Endodermal cell (in vitro differentiated cells): Measurements from ENCODE around the gene SLC18B1. TPM values are rescaled to one million over a fixed set of nuclear protein-coding genes. Genes with fewer than 3 reads are reported as not detected.

Source experiments
- DNase-seq: peaks from one replicate; pipeline ENCODE4 v3.0.0-alpha.2; 2017
- H3K27ac ChIP-seq: 2 replicates; pipeline ENCODE4 v1.5.1; 2013; ENCODE audit warnings: mild to moderate bottlenecking, low read depth, low read length, moderate library complexity
- H3K27me3 ChIP-seq: 2 replicates; pipeline ENCODE4 v1.6.1; 2013; ENCODE audit warnings: mild to moderate bottlenecking, low read length, moderate library complexity; ENCODE audit not compliant: insufficient read depth, control insufficient read depth, poor library complexity, severe bottlenecking
- H3K36me3 ChIP-seq: 2 replicates; pipeline ENCODE4 v1.7.0; 2013; ENCODE audit warnings: mild to moderate bottlenecking, low read length, moderate library complexity; ENCODE audit not compliant: control insufficient read depth, insufficient read depth
- H3K4me1 ChIP-seq: one replicate; pipeline ENCODE4 v1.7.0; 2013; ENCODE audit warnings: low read length; ENCODE audit not compliant: control insufficient read depth, insufficient read depth
- H3K4me3 ChIP-seq: 2 replicates; pipeline ENCODE4 v1.5.1; 2013; ENCODE audit warnings: mild to moderate bottlenecking, low read length, moderate library complexity
- H3K9ac ChIP-seq: 2 replicates; pipeline ENCODE4 v1.6.1; 2013; ENCODE audit warnings: mild to moderate bottlenecking, low read length, moderate library complexity; ENCODE audit not compliant: poor library complexity, severe bottlenecking; ENCODE audit errors: extremely low read depth
- H3K9me3 ChIP-seq: 2 replicates; pipeline ENCODE4 v1.6.1; 2013; ENCODE audit warnings: mild to moderate bottlenecking, low read length, moderate library complexity; ENCODE audit not compliant: control insufficient read depth
- H3K27ac Mint-ChIP-seq: 2 replicates; pipeline ENCODE4 v1.8.0; 2020; ENCODE audit warnings: mixed read lengths
- H3K27me3 Mint-ChIP-seq: 2 replicates; pipeline ENCODE4 v1.8.0; 2021; ENCODE audit warnings: mild to moderate bottlenecking, mixed read lengths; ENCODE audit not compliant: insufficient read depth
- H3K36me3 Mint-ChIP-seq: 2 replicates; pipeline ENCODE4 v1.8.0; 2020; ENCODE audit warnings: low read depth, mixed read lengths
- H3K4me1 Mint-ChIP-seq: 2 replicates; pipeline ENCODE4 v1.8.0; 2020; ENCODE audit warnings: mixed read lengths
- H3K4me3 Mint-ChIP-seq: 2 replicates; pipeline ENCODE4 v1.8.0; 2020; ENCODE audit warnings: mild to moderate bottlenecking, moderate library complexity, mixed read lengths
- H3K9me3 Mint-ChIP-seq: 2 replicates; pipeline ENCODE4 v1.8.0; 2020; ENCODE audit warnings: mild to moderate bottlenecking, mixed read lengths
- CTCF ChIP-seq: fragments of 200-600 bp; sonication (generic); conservative IDR thresholded peaks from 2 replicates; pipeline ENCODE4 v1.5.0; 2021; ENCODE audit warnings: antibody characterized with exemption, mild to moderate bottlenecking
- WGBS, 2 experiments: methylation state at CpG; one replicate each; pipeline versions ENCODE4 v1.1.5 to v1.1.7; 2013; ENCODE audit warnings: missing lambda C conversion rate in 2 of 2, mixed read lengths in 1 of 2; ENCODE audit not compliant: insufficient coverage in 1 of 2, insufficient read length in 1 of 2; 5-methylcytosine and 5-hydroxymethylcytosine counted together
- total RNA-seq, 2 donors: library from RNA; stranded (reverse); fragmentation: NEBNext Ultra II Directional in 1 of 2; extraction: Animal tissue kit (Norgen Biotek cat#: 25700) in 1 of 2; gene quantifications; 2 replicates in 1 of 2; 3 replicates in 1 of 2; pipeline ENCODE4 v1.2.1, GENCODE V29; 2021

Gene SLC18B1
- total RNA-seq, 2 donors from 2014 or later, result 10.9 to 15.3 TPM

DNA sequence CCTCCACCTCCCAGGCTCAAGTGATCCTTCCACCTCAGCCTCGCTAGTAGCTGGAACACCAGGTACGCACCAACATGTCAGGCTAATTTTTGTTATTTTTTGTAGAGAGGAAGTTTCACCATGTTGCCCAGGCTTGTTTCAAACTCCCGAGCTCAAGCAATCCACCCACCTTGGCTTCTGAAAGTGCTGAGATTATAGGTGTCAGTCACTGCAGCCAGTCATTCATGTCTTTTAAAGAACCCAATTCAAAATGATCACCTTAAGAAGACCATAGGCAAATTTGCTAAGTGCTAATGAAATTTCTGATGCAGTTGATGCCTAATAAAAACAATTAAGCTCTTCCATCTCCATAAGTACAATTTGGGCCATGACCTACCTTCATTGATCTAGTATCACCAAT, 38.2 kb downstream of the SLC18B1 start:
- H3K36me3 Mint-ChIP-seq, result no peaks in the 10 kb centered on the region
- Histone ChIP-seq H3K36me3 (no peaks in the 10 kb centered on the region), H3K4me3 (no peak overlapping the region), H3K27ac (no peak overlapping the region), H3K27me3 (no peaks in the 10 kb centered on the region), H3K9me3 (no peaks in the 10 kb centered on the region), H3K4me1 (no peaks in the 10 kb centered on the region), H3K9ac (no peak overlapping the region)
- H3K9me3 Mint-ChIP-seq, result no peaks in the 10 kb centered on the region
- no peaks in the 10 kb centered on the region for H3K4me1 Mint-ChIP-seq
- H3K27me3 Mint-ChIP-seq, result no peaks in the 10 kb centered on the region
- DNase-seq, result no peak
- H3K27ac Mint-ChIP-seq, result no peak overlapping the region
- H3K4me3 Mint-ChIP-seq, result no peak overlapping the region
- no peak for TF ChIP-seq CTCF
- WGBS, 2 experiments, result 94 to 100% methylated on average over 3 of the region's 3 CpGs

- no peak for DNase-seq
- TF ChIP-seq CTCF, result no peak
- WGBS, 2 experiments, result 94 to 95% methylated on average over 2 of the region's 2 CpGs
- Histone ChIP-seq H3K9ac (no peak overlapping the region), H3K27me3 (no peaks in the 10 kb centered on the region), H3K27ac (no peak overlapping the region), H3K36me3 (no peaks in the 10 kb centered on the region), H3K9me3 (no peaks in the 10 kb centered on the region), H3K4me1 (no peaks in the 10 kb centered on the region), H3K4me3 (no peak overlapping the region)
- H3K4me3 Mint-ChIP-seq, result no peak overlapping the region
- no peaks in the 10 kb centered on the region for H3K4me1 Mint-ChIP-seq
- H3K27ac Mint-ChIP-seq, result no peak overlapping the region
- H3K9me3 Mint-ChIP-seq, result no peaks in the 10 kb centered on the region
- H3K36me3 Mint-ChIP-seq, result no peaks in the 10 kb centered on the region
- H3K27me3 Mint-ChIP-seq, result no peaks in the 10 kb centered on the region
These were observed 39.7 kb downstream of the SLC18B1 start for GRCh38 chr6:132758689-132759088.

DNA sequence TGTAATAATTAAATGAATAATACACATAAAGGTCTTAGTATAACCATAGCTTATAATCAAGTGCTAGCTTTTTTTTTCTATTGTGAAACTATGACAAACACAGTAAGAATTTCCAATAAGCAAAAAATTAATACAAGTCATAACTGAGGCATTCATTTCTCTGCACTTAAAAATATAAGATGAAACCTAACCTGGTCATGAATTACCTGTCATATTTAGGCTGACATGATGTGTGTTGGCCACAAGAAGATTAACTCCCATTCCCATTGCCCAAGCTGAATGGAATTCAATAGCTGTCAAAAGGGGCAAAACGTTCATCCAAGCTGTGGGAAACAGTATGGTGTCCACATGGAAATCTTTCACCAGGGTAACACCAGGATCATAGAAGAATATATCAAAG, 46.2 kb downstream of the SLC18B1 start:
- Mint-ChIP-seq H3K36me3 (no peaks in the 10 kb centered on the region), H3K4me3 (no peak overlapping the region), H3K9me3 (no peaks in the 10 kb centered on the region), H3K4me1 (no peaks in the 10 kb centered on the region), H3K27me3 (no peaks in the 10 kb centered on the region), H3K27ac (no peak overlapping the region)
- no peak overlapping the region for H3K9ac ChIP-seq
- no peaks in the 10 kb centered on the region for H3K9me3 ChIP-seq
- H3K27me3 ChIP-seq, result no peaks in the 10 kb centered on the region
- H3K4me3 ChIP-seq, result no peak overlapping the region
- 71% methylated on average over 1 of the region's 1 CpG for WGBS, 2 experiments
- H3K36me3 ChIP-seq, result no peaks in the 10 kb centered on the region
- no peaks in the 10 kb centered on the region for H3K4me1 ChIP-seq
- no peak overlapping the region for H3K27ac ChIP-seq
- TF ChIP-seq CTCF, result no peak
- no peak for DNase-seq
